Measurements from ENCODE around the gene NEK10.

- TF ChIP-seq POLR2A (IDR thresholded peaks at IDR 0.05): no peak
- TF ChIP-seq CTCF (IDR thresholded peaks at IDR 0.05): no peak
These were observed 145.0 kb downstream of the NEK10 start for GRCh38 chr3:27224197-27224596.
